GM23338 (cell line): ENCODE results near the gene RAPGEF3. TPM values are rescaled to one million over a fixed set of nuclear protein-coding genes. Genes with fewer than 3 reads are reported as not detected.

Experiments used
- ATAC-seq: fragments of 200-7000 bp; cut with Tn5 transposase; 3 replicates; pipeline ENCODE4 v1.9.1; 2020
- DNase-seq: peaks from one replicate; pipeline ENCODE4 v3.0.0-alpha.2; 2015; ENCODE audit warnings: low spot score
- H2AFZ ChIP-seq: fragments of 200-600 bp; sonication (generic); 2 replicates; pipeline ENCODE4 v1.8.0; 2016; ENCODE audit warnings: antibody characterized with exemption, mild to moderate bottlenecking, moderate library complexity
- H3F3A ChIP-seq: fragments of 200-600 bp; sonication (generic); replicated peaks from 2 replicates; pipeline ENCODE4 v1.8.0; 2017; ENCODE audit warnings: antibody characterized with exemption, mixed run types, low read depth
- H3K27ac ChIP-seq: fragments of 200-600 bp; sonication (generic); 2 replicates; pipeline ENCODE4 v1.6.1; 2016; ENCODE audit warnings: low read depth
- H3K27me3 ChIP-seq: fragments of 200-600 bp; sonication (generic); 2 replicates; pipeline ENCODE4 v1.8.0; 2016; ENCODE audit warnings: mild to moderate bottlenecking, mixed run types, moderate library complexity; ENCODE audit not compliant: insufficient read depth
- H3K36me3 ChIP-seq: fragments of 200-600 bp; sonication (generic); 2 replicates; pipeline ENCODE4 v1.8.0; 2016; ENCODE audit warnings: mild to moderate bottlenecking; ENCODE audit not compliant: insufficient read depth
- H3K4me1 ChIP-seq: fragments of 200-600 bp; sonication (generic); 2 replicates; pipeline ENCODE4 v1.8.0; 2016; ENCODE audit warnings: mild to moderate bottlenecking, moderate library complexity; ENCODE audit not compliant: insufficient read depth
- H3K4me2 ChIP-seq: fragments of 200-600 bp; sonication (generic); 2 replicates; pipeline ENCODE4 v1.7.1; 2017; ENCODE audit warnings: mixed run types
- H3K4me3 ChIP-seq: fragments of 200-600 bp; sonication (generic); 2 replicates; pipeline ENCODE4 v1.6.1; 2016; ENCODE audit warnings: mixed run types
- H3K79me2 ChIP-seq: fragments of 200-600 bp; sonication (generic); replicated peaks from 2 replicates; pipeline ENCODE4 v1.8.0; 2017; ENCODE audit warnings: mild to moderate bottlenecking; ENCODE audit not compliant: insufficient read depth
- H3K9me2 ChIP-seq: fragments of 200-600 bp; sonication (generic); 2 replicates; pipeline ENCODE4 v1.8.0; 2017; ENCODE audit not compliant: insufficient read depth
- H4K20me1 ChIP-seq: fragments of 200-600 bp; sonication (generic); replicated peaks from 2 replicates; pipeline ENCODE4 v1.8.0; 2017; ENCODE audit warnings: mild to moderate bottlenecking; ENCODE audit not compliant: insufficient read depth
- H3K27ac Mint-ChIP-seq: 2 replicates; pipeline ENCODE4 v1.8.0; 2020; ENCODE audit warnings: inconsistent platforms, mild to moderate bottlenecking, moderate library complexity, mixed read lengths
- H3K27me3 Mint-ChIP-seq: 3 replicates; pipeline ENCODE4 v1.8.0; 2022; ENCODE audit warnings: low read depth, mild to moderate bottlenecking, moderate library complexity, mixed read lengths, inconsistent platforms; ENCODE audit not compliant: insufficient read depth, poor library complexity
- H3K36me3 Mint-ChIP-seq: 3 replicates; pipeline ENCODE4 v1.8.0; 2021; ENCODE audit warnings: low read depth, mild to moderate bottlenecking, inconsistent platforms, moderate library complexity, mixed read lengths
- H3K4me1 Mint-ChIP-seq: 3 replicates; pipeline ENCODE4 v1.8.0; 2020; ENCODE audit warnings: mild to moderate bottlenecking, inconsistent platforms, mixed read lengths
- H3K4me3 Mint-ChIP-seq: 3 replicates; pipeline ENCODE4 v1.8.0; 2021; ENCODE audit warnings: moderate library complexity, mild to moderate bottlenecking, inconsistent platforms, mixed read lengths
- H3K9me3 Mint-ChIP-seq: 3 replicates; pipeline ENCODE4 v1.8.0; 2020; ENCODE audit warnings: moderate library complexity, mild to moderate bottlenecking, inconsistent platforms, mixed read lengths
- EZH2phosphoT487 ChIP-seq: fragments of 200-600 bp; sonication (generic); IDR thresholded peaks from one replicate; pipeline ENCODE4 v1.8.1; 2018; ENCODE audit warnings: antibody characterized with exemption; ENCODE audit not compliant: unreplicated experiment
- JUNB ChIP-seq: IDR thresholded peaks from one replicate; pipeline ENCODE4 v1.6.1; 2016; ENCODE audit warnings: antibody characterized with exemption; ENCODE audit not compliant: unreplicated experiment
- REST ChIP-seq: IDR thresholded peaks from one replicate; pipeline ENCODE4 v1.6.1; 2018; ENCODE audit warnings: antibody characterized with exemption; ENCODE audit not compliant: unreplicated experiment
- ZNF331 ChIP-seq: fragments of 250-450 bp; sonication (Bioruptor Pico); IDR thresholded peaks from 2 replicates; pipeline ENCODE4 v1.5.0; 2020; ENCODE audit warnings: low read depth, mild to moderate bottlenecking, moderate library complexity
- ZNF462 ChIP-seq: fragments of 250-450 bp; sonication (Bioruptor Pico); IDR thresholded peaks from 2 replicates; pipeline ENCODE4 v1.5.0; 2020; ENCODE audit warnings: mild to moderate bottlenecking, moderate library complexity
- polyA plus RNA-seq: library from polyadenylated mRNA; unstranded; fragments of >200 nt; fragmentation: Nextera tagmentation; extraction: Ambion mirVana; gene quantifications from 2 replicates; pipeline ENCODE4 v1.2.1, GENCODE V29; 2016
- total RNA-seq: library from RNA; depleted of rRNA; stranded (reverse); fragments of >200 nt; shearing (Covaris generic); gene quantifications from 2 replicates; pipeline ENCODE4 v1.2.3, GENCODE V29; 2014

Gene RAPGEF3
- total and polyA plus RNA-seq, 2 experiments from 2014 or later: 2.3 to 11.8 TPM

GRCh38 chr12:47778881-47779280 is 20.2 kb upstream of the RAPGEF3 start (continued):
- TF ChIP-seq ZNF462 (CRISPR knock-in tag) (no peak), JUNB (no peak)

GRCh38 chr12:47777741-47778558 is 19.3 kb upstream of the RAPGEF3 start:
- DNase-seq (no peak), ATAC-seq (no peak; the same call in 2 of the 3 replicates)
- H3K4me1 Mint-ChIP-seq: peaks cover 46% of the 10 kb centered on the region
- peaks cover 38% of the 10 kb centered on the region for H3K27me3 Mint-ChIP-seq
- H3K4me3 Mint-ChIP-seq: no peak overlapping the region; the same call in 2 of the 3 replicates
- peaks cover 26% of the 10 kb centered on the region for H3K4me1 ChIP-seq
- no peak overlapping the region for H3K27ac ChIP-seq
- no peak overlapping the region for H2AFZ ChIP-seq
- peaks cover 13% of the 10 kb centered on the region for H3K27me3 ChIP-seq
- H3K27ac Mint-ChIP-seq: no peak overlapping the region
- no peaks in the 10 kb centered on the region for H3K9me2 ChIP-seq
- no peaks in the 10 kb centered on the region for H3K36me3 ChIP-seq
- no peak overlapping the region; the same call in 1 of the 2 replicates for H3K4me3 ChIP-seq
- H3K9me3 Mint-ChIP-seq: no peaks in the 10 kb centered on the region
- H3K36me3 Mint-ChIP-seq: peaks cover 4% of the 10 kb centered on the region; the same call in 2 of the 3 replicates
- 0 out of 2 replicates have a peak, but pooled peaks cover 6% of the 10 kb centered on the region for H3F3A ChIP-seq
- H4K20me1 ChIP-seq: peaks cover 2% of the 10 kb centered on the region
- peak overlapping the region; percentile 72 for H3K4me2 ChIP-seq
- H3K79me2 ChIP-seq: no peaks in the 10 kb centered on the region
- TF ChIP-seq EZH2phosphoT487 (no peak), REST (no peak), ZNF331 (CRISPR knock-in tag) (no peak)
